PC-9 (cell line): ENCODE results near the gene ATP1B3. TPM values are rescaled to one million over a fixed set of nuclear protein-coding genes. Genes with fewer than 3 reads are reported as not detected.

Experiments
- BruUV-seq: library from RNA; stranded (reverse); fragments of 400-500 nt; replicated peaks from 2 replicates; lab custom pipeline; 2021; lab: Mats Ljungman, UMichigan
- CTCF ChIA-PET: fragments of 300-600 bp; sonication (Branson Sonifier 250); formaldehyde crosslinking; loops from one replicate; lab custom pipeline; 2022; ENCODE audit warnings: antibody characterized with exemption; lab: Charles Lee
- POLR2A ChIA-PET: fragments of 300-600 bp; sonication (Branson Sonifier 250); formaldehyde crosslinking; loops from one replicate; lab custom pipeline; 2022; ENCODE audit warnings: antibody characterized with exemption; ENCODE audit not compliant: unreplicated experiment; lab: Charles Lee
- DNase-seq, 2 experiments: peaks; one replicate each; pipeline versions ENCODE4 v3.0.0 to v3.0.0-alpha.2; 2015 to 2022; ENCODE audit warnings: mixed read lengths in 1 of 2
- H2AFZ ChIP-seq: fragments of 200-600 bp; sonication (generic); 2 replicates; pipeline ENCODE4 v1.8.1; 2017; ENCODE audit warnings: antibody characterized with exemption
- H3F3A ChIP-seq: fragments of 200-600 bp; sonication (generic); 2 replicates; pipeline ENCODE4 v1.8.1; 2017; ENCODE audit warnings: antibody characterized with exemption, mild to moderate bottlenecking, low read depth; ENCODE audit not compliant: insufficient read depth
- H3K27ac ChIP-seq: fragments of 200-600 bp; sonication (generic); 2 replicates; pipeline ENCODE4 v1.6.1; 2016; ENCODE audit warnings: mixed run types
- H3K27me3 ChIP-seq: fragments of 200-600 bp; sonication (generic); 2 replicates; pipeline ENCODE4 v1.6.1; 2016; ENCODE audit warnings: low read depth, mixed run types; ENCODE audit not compliant: insufficient read depth
- H3K36me3 ChIP-seq: fragments of 200-600 bp; sonication (generic); 2 replicates; pipeline ENCODE4 v1.6.1; 2016; ENCODE audit warnings: low read depth, mixed run types
- H3K4me1 ChIP-seq: fragments of 200-600 bp; sonication (generic); replicated peaks from 2 replicates; pipeline ENCODE4 v1.6.1; 2016; ENCODE audit warnings: mixed run types; ENCODE audit not compliant: insufficient read depth
- H3K4me2 ChIP-seq: fragments of 200-600 bp; sonication (generic); 2 replicates; pipeline ENCODE4 v1.6.1; 2017; ENCODE audit warnings: mixed run types
- H3K4me3 ChIP-seq: fragments of 200-600 bp; sonication (generic); 2 replicates; pipeline ENCODE4 v1.6.1; 2016; ENCODE audit warnings: mixed run types
- H3K79me2 ChIP-seq: fragments of 200-600 bp; sonication (generic); 2 replicates; pipeline ENCODE4 v1.6.1; 2017; ENCODE audit warnings: low read depth, mixed run types
- H3K9me2 ChIP-seq: fragments of 200-600 bp; sonication (generic); 2 replicates; pipeline ENCODE4 v1.8.1; 2017; ENCODE audit warnings: mild to moderate bottlenecking; ENCODE audit not compliant: insufficient read depth
- H3K9me3 ChIP-seq: fragments of 200-600 bp; sonication (generic); 2 replicates; pipeline ENCODE4 v1.8.1; 2016; ENCODE audit warnings: low read depth; ENCODE audit not compliant: insufficient read depth
- H4K20me1 ChIP-seq: fragments of 200-600 bp; sonication (generic); 2 replicates; pipeline ENCODE4 v1.8.1; 2017; ENCODE audit not compliant: insufficient read depth
- EZH2 ChIP-seq: fragments of 200-600 bp; sonication (generic); IDR thresholded peaks from 2 replicates; pipeline ENCODE4 v1.8.0; 2017; ENCODE audit warnings: antibody characterized with exemption, low read depth
- intact Hi-C: fragments of 100-400 bp; cut with micrococcal nuclease; formaldehyde crosslinking; loops from one replicate; pipeline ENCODE4 v1.10.0; 2022; ENCODE audit not compliant: unreplicated experiment
- total RNA-seq: library from RNA; stranded (reverse); gene quantifications from 2 replicates; pipeline ENCODE4 v1.2.3, GENCODE V29; 2021
- TF ChIP-seq, protein P1 (sequence below): fragments of 200-600 bp; sonication (generic); conservative IDR thresholded peaks from 2 replicates; pipeline ENCODE4 v1.6.1; 2017; ENCODE audit warnings: mixed run types, antibody characterized with exemption, mild to moderate bottlenecking, moderate library complexity

Gene ATP1B3
- total RNA-seq, 1 experiment from 2014 or later = 69.7 TPM

DNA sequence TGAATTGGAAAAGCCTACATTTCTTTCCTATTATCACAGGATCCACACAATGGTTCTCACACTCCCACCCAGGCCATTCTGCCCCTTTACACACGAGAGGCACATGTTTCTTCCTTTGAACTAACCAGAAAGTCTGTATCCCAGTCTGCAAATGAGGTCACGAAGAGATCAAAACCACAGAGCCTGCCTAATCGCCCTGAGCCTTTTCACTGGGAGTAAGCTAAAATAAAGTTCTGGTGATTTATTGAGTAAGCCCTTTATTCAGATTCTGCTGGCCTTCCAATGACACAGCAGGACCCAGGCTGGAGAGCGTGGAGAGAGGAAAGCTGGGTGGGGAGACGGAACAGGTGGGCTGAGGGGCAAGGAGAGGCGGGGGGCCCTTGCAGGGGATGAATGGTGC is 78.7 kb downstream of the ATP1B3 start:
- TF ChIP-seq, protein P1, sequence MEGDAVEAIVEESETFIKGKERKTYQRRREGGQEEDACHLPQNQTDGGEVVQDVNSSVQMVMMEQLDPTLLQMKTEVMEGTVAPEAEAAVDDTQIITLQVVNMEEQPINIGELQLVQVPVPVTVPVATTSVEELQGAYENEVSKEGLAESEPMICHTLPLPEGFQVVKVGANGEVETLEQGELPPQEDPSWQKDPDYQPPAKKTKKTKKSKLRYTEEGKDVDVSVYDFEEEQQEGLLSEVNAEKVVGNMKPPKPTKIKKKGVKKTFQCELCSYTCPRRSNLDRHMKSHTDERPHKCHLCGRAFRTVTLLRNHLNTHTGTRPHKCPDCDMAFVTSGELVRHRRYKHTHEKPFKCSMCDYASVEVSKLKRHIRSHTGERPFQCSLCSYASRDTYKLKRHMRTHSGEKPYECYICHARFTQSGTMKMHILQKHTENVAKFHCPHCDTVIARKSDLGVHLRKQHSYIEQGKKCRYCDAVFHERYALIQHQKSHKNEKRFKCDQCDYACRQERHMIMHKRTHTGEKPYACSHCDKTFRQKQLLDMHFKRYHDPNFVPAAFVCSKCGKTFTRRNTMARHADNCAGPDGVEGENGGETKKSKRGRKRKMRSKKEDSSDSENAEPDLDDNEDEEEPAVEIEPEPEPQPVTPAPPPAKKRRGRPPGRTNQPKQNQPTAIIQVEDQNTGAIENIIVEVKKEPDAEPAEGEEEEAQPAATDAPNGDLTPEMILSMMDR = no peak
- no peak for TF ChIP-seq EZH2
- no peak overlapping the region for H3K4me3 ChIP-seq
- H3K4me2 ChIP-seq = no peak overlapping the region
- no peaks in the 10 kb centered on the region for H3K79me2 ChIP-seq
- intact Hi-C loops = no loop called here
- no TSS peak for BruUV-seq
- H3K9me3 ChIP-seq = no peaks in the 10 kb centered on the region
- no peak overlapping the region for H3K27ac ChIP-seq
- no peaks in the 10 kb centered on the region for H3K9me2 ChIP-seq
- peaks cover 26% of the 10 kb centered on the region for H3F3A ChIP-seq
- H2AFZ ChIP-seq = no peak overlapping the region
- no peaks in the 10 kb centered on the region for H4K20me1 ChIP-seq
- H3K36me3 ChIP-seq = 0 out of 2 replicates have a peak, but pooled peaks cover 5% of the 10 kb centered on the region
- CTCF ChIA-PET = interaction anchor here (0.6 kb wide), 1 partner anchor 16 kb away, joined by 3 read pairs; no protein-coding TSS in a partner anchor
- H3K4me1 ChIP-seq = peaks cover 33% of the 10 kb centered on the region
- POLR2A ChIA-PET = no interaction called here
- no peak for DNase-seq
- H3K27me3 ChIP-seq = no peaks in the 10 kb centered on the region

DNA sequence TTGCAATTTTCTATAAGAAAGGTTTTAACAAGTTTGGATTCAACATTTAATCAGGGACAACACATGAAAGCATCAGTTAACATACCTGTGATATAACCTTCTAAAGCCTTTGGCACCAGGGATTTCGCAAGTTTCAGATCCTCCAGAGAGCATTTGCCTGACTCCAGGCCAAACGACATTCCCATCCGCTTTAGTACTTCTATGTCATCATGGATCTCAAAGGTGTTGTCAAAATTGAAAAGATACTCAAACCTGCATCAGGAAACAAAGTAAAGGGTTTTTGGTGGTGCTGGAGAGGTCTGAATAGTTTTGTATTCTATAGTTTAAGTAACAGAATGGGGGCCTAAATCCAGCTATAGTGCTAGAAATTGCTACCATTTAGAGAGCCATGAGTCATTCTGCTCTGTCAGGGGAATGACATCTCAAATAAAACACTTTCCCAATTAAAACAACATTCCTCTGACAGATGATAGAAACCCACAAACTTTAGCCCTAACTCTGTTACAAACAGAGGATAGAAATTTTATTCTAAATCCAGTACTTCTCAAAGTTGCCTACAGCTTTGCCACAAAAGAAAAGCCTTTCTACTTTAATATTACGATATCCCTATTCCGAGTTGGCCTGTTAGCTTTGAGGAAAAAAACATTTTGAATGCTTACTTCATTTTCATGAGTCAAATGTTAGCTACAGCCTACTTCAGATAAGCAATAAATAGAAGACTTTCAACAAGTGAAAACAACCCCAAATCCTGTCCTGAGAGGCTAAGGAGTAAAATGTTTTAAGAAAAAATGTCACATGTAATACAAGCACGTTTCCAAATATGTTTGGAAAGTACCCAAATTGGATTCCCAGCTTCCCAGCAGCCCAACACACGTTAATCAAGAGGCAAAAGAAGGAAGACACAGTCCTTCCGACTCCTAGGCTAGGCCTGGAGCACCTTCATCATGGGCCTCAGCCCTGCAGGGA is 83.4 kb downstream of the ATP1B3 start:
- Histone ChIP-seq H3K4me2 (peak overlapping the region; percentile 62), H3F3A (peaks cover 31% of the 10 kb centered on the region), H3K36me3 (0 out of 2 replicates have a peak, but pooled peaks cover 5% of the 10 kb centered on the region), H3K4me3 (no peak overlapping the region), H3K79me2 (no peaks in the 10 kb centered on the region), H3K9me2 (no peaks in the 10 kb centered on the region), H3K9me3 (no peaks in the 10 kb centered on the region), H3K27me3 (no peaks in the 10 kb centered on the region), H2AFZ (no peak overlapping the region), H3K27ac (peak overlapping the region; percentile 78), H4K20me1 (no peaks in the 10 kb centered on the region), H3K4me1 (peaks cover 27% of the 10 kb centered on the region)
- CTCF ChIA-PET = interaction anchor here (0.5 to 0.7 kb wide), 3 partner anchors 83 to 500 kb away, joined by 3 to 4 read pairs (median 4); no protein-coding TSS in a partner anchor
- peak; percentile 24 to 78 for DNase-seq
- TF ChIP-seq, protein P1 = no peak
- TF ChIP-seq EZH2 = no peak
- POLR2A ChIA-PET = interaction anchor here (0.5 to 0.6 kb wide), 2 partner anchors 17 to 69 kb away, joined by 6 to 9 read pairs; no protein-coding TSS in a partner anchor
- no TSS peak for BruUV-seq
- intact Hi-C loops = no loop called here

DNA sequence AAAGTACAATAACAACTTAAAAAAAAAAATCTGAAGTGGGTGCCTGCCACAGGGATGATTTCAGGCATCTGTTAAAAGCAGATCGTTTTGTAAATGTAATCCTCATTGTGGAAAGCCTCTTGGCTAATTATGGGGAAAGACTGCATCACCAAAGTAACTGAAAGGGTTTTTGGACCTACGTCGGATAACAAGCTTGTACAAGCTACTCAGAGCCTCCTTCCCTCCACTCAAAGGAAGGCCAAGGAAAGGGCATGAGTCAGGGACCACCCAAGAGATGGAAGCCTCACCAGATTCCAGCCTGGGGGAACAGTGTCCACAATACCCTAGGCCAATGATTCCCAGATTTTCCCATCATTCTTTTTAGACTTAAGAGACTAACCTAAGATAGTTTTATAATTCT is 84.3 kb downstream of the ATP1B3 start:
- H3K9me2 ChIP-seq = no peaks in the 10 kb centered on the region
- no peak overlapping the region; the same call in 1 of the 2 replicates for H3K4me2 ChIP-seq
- H2AFZ ChIP-seq = no peak overlapping the region
- H3K9me3 ChIP-seq = no peaks in the 10 kb centered on the region
- no peaks in the 10 kb centered on the region for H4K20me1 ChIP-seq
- H3K4me3 ChIP-seq = no peak overlapping the region
- POLR2A ChIA-PET = no interaction called here
- H3K4me1 ChIP-seq = peaks cover 27% of the 10 kb centered on the region
- no peak for DNase-seq
- TF ChIP-seq, protein P1 = no peak
- TF ChIP-seq EZH2 = no peak
- no TSS peak for BruUV-seq
- intact Hi-C loops = no loop called here
- H3F3A ChIP-seq = peaks cover 31% of the 10 kb centered on the region
- no peaks in the 10 kb centered on the region for H3K79me2 ChIP-seq
- no peaks in the 10 kb centered on the region for H3K27me3 ChIP-seq
- peak overlapping the region; percentile 78 for H3K27ac ChIP-seq
- 0 out of 2 replicates have a peak, but pooled peaks cover 5% of the 10 kb centered on the region for H3K36me3 ChIP-seq
- CTCF ChIA-PET = interaction anchor here (0.6 kb wide), 1 partner anchor 501 kb away, joined by 4 read pairs; no protein-coding TSS in a partner anchor
